GM23248 (cell line): ENCODE results near the gene MYH14.

Source experiments
- EZH2 ChIP-seq: fragments of 200-600 bp; sonication (generic); IDR thresholded peaks from 2 replicates; pipeline ENCODE4 v1.6.1; 2018; ENCODE audit warnings: antibody characterized with exemption, mild to moderate bottlenecking; ENCODE audit not compliant: insufficient read depth, poor library complexity, severe bottlenecking
- EZH2phosphoT487 ChIP-seq: fragments of 200-600 bp; sonication (generic); IDR thresholded peaks from 2 replicates; pipeline ENCODE4 v1.6.1; 2018; ENCODE audit warnings: antibody characterized with exemption, moderate library complexity, mild to moderate bottlenecking, low read depth; ENCODE audit not compliant: insufficient read depth

DNA sequence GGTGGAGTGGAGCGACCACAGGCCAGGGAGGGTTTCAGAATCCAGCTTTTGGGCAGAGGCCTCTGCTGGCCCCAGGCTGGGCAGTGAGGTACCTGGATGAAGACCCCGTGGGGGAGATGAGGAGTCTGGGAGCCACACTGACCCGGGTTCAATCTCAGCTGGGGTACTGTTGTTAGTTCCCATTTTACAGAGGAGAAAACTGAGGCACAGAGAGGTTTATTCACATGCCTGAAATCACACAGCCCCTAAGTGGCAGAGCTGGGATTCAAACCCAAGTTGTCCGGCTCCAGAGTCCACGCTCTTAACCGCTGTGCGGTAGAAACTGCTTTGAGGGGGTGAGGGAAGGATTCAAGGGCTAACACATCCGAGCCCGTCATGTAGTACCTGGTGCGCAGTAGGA, 45.0 kb downstream of the MYH14 start:
- no peak for TF ChIP-seq EZH2
- TF ChIP-seq EZH2phosphoT487 = no peak
